Astrocyte (in vitro differentiated cells and primary cell): ENCODE results near the gene MCM3AP. TPM values are rescaled to one million over a fixed set of nuclear protein-coding genes. Genes with fewer than 3 reads are reported as not detected.

Source experiments
- DNase-seq: peaks from one replicate; pipeline ENCODE4 v3.0.0-alpha.2; 2010; ENCODE audit warnings: low read depth
- FAIRE-seq: peaks from 2 replicates; lab custom pipeline; 2011; peaks lifted over from hg19 to GRCh38; lab: Jason Lieb, UNC
- H2AFZ ChIP-seq: 2 replicates; pipeline ENCODE4 v1.6.0; 2012; ENCODE audit warnings: low read depth, low read length, inconsistent platforms
- H3K27ac ChIP-seq: 2 replicates; pipeline ENCODE4 v1.5.1; 2011; ENCODE audit warnings: low read depth, low read length, inconsistent platforms
- H3K27me3 ChIP-seq: 2 replicates; pipeline ENCODE4 v1.6.0; 2011; ENCODE audit warnings: low read length, inconsistent platforms; ENCODE audit not compliant: insufficient read depth
- H3K36me3 ChIP-seq: 2 replicates; pipeline ENCODE4 v1.5.1; 2011; ENCODE audit warnings: low read length, inconsistent platforms; ENCODE audit not compliant: insufficient read depth
- H3K4me1 ChIP-seq: 2 replicates; pipeline ENCODE4 v1.5.1; 2011; ENCODE audit warnings: low read length, inconsistent platforms; ENCODE audit not compliant: insufficient read depth
- H3K4me2 ChIP-seq: 2 replicates; pipeline ENCODE4 v1.6.0; 2012; ENCODE audit warnings: low read length, inconsistent platforms
- H3K4me3 ChIP-seq: 2 replicates; pipeline ENCODE4 v1.5.1; 2011; ENCODE audit warnings: low read depth, mild to moderate bottlenecking, low read length, inconsistent platforms; ENCODE audit not compliant: insufficient read depth
- H3K79me2 ChIP-seq: 2 replicates; pipeline ENCODE4 v1.6.0; 2012; ENCODE audit warnings: mild to moderate bottlenecking, low read length, inconsistent platforms; ENCODE audit not compliant: insufficient read depth
- H3K9ac ChIP-seq: 2 replicates; pipeline ENCODE4 v1.6.0; 2012; ENCODE audit warnings: mild to moderate bottlenecking, low read length, inconsistent platforms
- H3K9me3 ChIP-seq: 2 replicates; pipeline ENCODE4 v1.5.1; 2012; ENCODE audit warnings: low read depth, mild to moderate bottlenecking, low read length, inconsistent platforms; ENCODE audit not compliant: insufficient read depth
- H4K20me1 ChIP-seq: 2 replicates; pipeline ENCODE4 v1.6.0; 2012; ENCODE audit warnings: low read length, inconsistent platforms; ENCODE audit not compliant: insufficient read depth
- H3K27ac Mint-ChIP-seq: one replicate; pipeline ENCODE4 v1.8.0; 2021; ENCODE audit warnings: mild to moderate bottlenecking, mixed read lengths; ENCODE audit not compliant: unreplicated experiment
- H3K27me3 Mint-ChIP-seq: one replicate; pipeline ENCODE4 v1.8.0; 2021; ENCODE audit warnings: low read depth, mixed read lengths; ENCODE audit not compliant: unreplicated experiment
- H3K36me3 Mint-ChIP-seq: one replicate; pipeline ENCODE4 v1.8.0; 2021; ENCODE audit warnings: low read depth, mixed read lengths; ENCODE audit not compliant: unreplicated experiment
- H3K4me1 Mint-ChIP-seq: one replicate; pipeline ENCODE4 v1.8.0; 2021; ENCODE audit warnings: low read depth, mixed read lengths; ENCODE audit not compliant: unreplicated experiment
- H3K4me3 Mint-ChIP-seq: one replicate; pipeline ENCODE4 v1.8.0; 2021; ENCODE audit warnings: mild to moderate bottlenecking, moderate library complexity, mixed read lengths; ENCODE audit not compliant: unreplicated experiment
- H3K9me3 Mint-ChIP-seq: one replicate; pipeline ENCODE4 v1.8.0; 2021; ENCODE audit warnings: mild to moderate bottlenecking, mixed read lengths; ENCODE audit not compliant: unreplicated experiment
- CTCF ChIP-seq: IDR thresholded peaks from 2 replicates; pipeline ENCODE4 v1.5.1; 2011; ENCODE audit warnings: low read depth, mild to moderate bottlenecking, inconsistent platforms, low read length, moderate library complexity; ENCODE audit not compliant: insufficient read depth
- EZH2 ChIP-seq: IDR thresholded peaks from 2 replicates; pipeline ENCODE4 v1.6.1; 2012; ENCODE audit warnings: mild to moderate bottlenecking, low read length, inconsistent platforms; ENCODE audit not compliant: insufficient read depth
- total RNA-seq: library from RNA; stranded (reverse); gene quantifications from 2 replicates; pipeline ENCODE4 v1.2.1, GENCODE V29; 2021

Gene MCM3AP
- total RNA-seq, 1 donor from 2014 or later, result 84.2 TPM

- H4K20me1 ChIP-seq, result peaks cover 63% of the 10 kb centered on the region
- no peak overlapping the region for H3K27ac Mint-ChIP-seq
These were observed 70.7 kb downstream of the MCM3AP start for GRCh38 chr21:46214478-46215340.

GRCh38 chr21:46213620-46214286 is 71.7 kb downstream of the MCM3AP start:
- H4K20me1 ChIP-seq, result peaks cover 53% of the 10 kb centered on the region
- H3K9me3 ChIP-seq, result no peaks in the 10 kb centered on the region
- no peak overlapping the region for H2AFZ ChIP-seq
- Mint-ChIP-seq H3K4me3 (no peak overlapping the region), H3K4me1 (peaks cover 2% of the 10 kb centered on the region), H3K9me3 (no peaks in the 10 kb centered on the region), H3K27ac (no peak overlapping the region), H3K27me3 (no peaks in the 10 kb centered on the region), H3K36me3 (peaks cover 7% of the 10 kb centered on the region)
- no peaks in the 10 kb centered on the region for H3K27me3 ChIP-seq
- no peaks in the 10 kb centered on the region for H3K79me2 ChIP-seq
- DNase-seq, result no peak
- no peak for TF ChIP-seq EZH2
- TF ChIP-seq CTCF, result no peak
- no peak overlapping the region for H3K27ac ChIP-seq
- no peak overlapping the region for H3K9ac ChIP-seq
- FAIRE-seq, result no peak
- H3K4me2 ChIP-seq, result no peak overlapping the region
- no peak overlapping the region for H3K4me3 ChIP-seq
- no peaks in the 10 kb centered on the region for H3K4me1 ChIP-seq
- no peaks in the 10 kb centered on the region for H3K36me3 ChIP-seq

More at GRCh38 chr21:46214478-46215340, 70.7 kb downstream of the MCM3AP start:
- Histone ChIP-seq H3K27me3 (no peaks in the 10 kb centered on the region), H3K9ac (no peak overlapping the region), H3K27ac (no peak overlapping the region), H3K36me3 (no peaks in the 10 kb centered on the region), H3K4me2 (no peak overlapping the region), H3K9me3 (no peaks in the 10 kb centered on the region), H3K4me1 (no peaks in the 10 kb centered on the region), H2AFZ (no peak overlapping the region), H3K79me2 (peaks cover 4% of the 10 kb centered on the region), H3K4me3 (no peak overlapping the region)
- Mint-ChIP-seq H3K4me1 (peaks cover 2% of the 10 kb centered on the region), H3K4me3 (no peak overlapping the region), H3K36me3 (peaks cover 8% of the 10 kb centered on the region), H3K27me3 (no peaks in the 10 kb centered on the region), H3K9me3 (no peaks in the 10 kb centered on the region)
- TF ChIP-seq EZH2, result no peak
- no peak for TF ChIP-seq CTCF
- no peak for DNase-seq
- FAIRE-seq, result no peak
